Effector CD8-positive, alpha-beta T cell (primary cell): ENCODE data around the gene EPS8L1.
"Not testable (repeated sequence)": the region's sequence is repeated elsewhere in the genome, so short reads cannot be mapped to it uniquely, and the experiment has no call there.

Experiments
- DNase-seq: peaks from one replicate; lab custom pipeline; 2025; lab: John Stamatoyannopoulos, UW
- total RNA-seq, 4 experiments: gene quantifications; one replicate each; lab custom pipeline; 2026; lab: John Stamatoyannopoulos, UW

EPS8L1 gene
- 1.2 to 3.0 (median 1.6) reads per million in 4 experiments for total RNA-seq

DNA sequence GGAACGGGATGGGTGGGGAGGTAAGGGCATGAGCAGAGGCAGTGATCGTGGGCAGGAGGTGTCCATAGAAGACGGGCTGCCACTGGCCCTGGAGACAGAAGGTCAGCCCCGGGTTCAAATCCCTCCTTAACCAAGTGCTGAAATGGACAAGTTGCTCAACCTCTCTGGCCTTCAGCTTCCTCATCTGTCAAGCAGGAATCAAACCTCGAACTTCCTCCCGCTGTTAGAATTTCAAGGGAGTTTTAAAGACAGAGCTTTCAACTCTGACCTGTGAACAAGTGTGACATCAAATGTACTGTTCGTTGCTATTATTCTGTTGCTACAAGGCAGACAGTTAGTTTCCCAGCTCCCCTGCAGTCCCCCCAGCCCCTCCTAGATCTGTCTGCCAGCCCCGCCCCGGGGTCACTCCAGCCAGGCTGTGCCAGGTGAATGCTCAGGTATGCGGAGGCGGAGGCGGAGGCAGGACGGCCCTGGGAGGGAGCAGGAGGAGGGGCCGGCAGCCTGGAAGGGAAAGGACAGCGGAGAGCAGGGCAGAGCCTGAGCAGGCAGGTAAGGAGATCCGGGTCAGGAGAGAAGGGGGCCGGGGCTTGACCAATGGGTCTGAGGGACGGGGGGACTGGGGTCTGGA is at the start of gene EPS8L1:
Gene EPS8L1 (plus strand): TSS at position 499 of the 628 bp plus-strand sequence. CDS start 576 bp downstream, outside the sequence.
- DNase-seq, result no peak

DNA sequence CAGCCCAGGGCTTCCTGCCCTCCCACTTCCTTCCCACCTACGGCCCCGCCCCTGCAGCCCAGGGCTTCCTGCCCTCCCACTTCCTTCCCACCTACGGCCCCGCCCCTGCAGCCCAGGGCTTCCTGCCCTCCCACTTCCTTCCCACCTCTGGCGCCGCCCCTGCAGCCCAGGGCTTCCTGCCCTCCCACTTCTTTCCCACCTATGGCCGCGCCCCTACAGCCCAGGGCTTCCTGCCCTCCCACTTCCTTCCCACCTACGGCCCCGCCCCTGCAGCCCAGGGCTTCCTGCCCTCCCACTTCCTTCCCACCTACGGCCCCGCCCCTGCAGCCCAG is 48.6 kb upstream of the EPS8L1 start:
- DNase-seq, result not testable (repeated sequence)

DNA sequence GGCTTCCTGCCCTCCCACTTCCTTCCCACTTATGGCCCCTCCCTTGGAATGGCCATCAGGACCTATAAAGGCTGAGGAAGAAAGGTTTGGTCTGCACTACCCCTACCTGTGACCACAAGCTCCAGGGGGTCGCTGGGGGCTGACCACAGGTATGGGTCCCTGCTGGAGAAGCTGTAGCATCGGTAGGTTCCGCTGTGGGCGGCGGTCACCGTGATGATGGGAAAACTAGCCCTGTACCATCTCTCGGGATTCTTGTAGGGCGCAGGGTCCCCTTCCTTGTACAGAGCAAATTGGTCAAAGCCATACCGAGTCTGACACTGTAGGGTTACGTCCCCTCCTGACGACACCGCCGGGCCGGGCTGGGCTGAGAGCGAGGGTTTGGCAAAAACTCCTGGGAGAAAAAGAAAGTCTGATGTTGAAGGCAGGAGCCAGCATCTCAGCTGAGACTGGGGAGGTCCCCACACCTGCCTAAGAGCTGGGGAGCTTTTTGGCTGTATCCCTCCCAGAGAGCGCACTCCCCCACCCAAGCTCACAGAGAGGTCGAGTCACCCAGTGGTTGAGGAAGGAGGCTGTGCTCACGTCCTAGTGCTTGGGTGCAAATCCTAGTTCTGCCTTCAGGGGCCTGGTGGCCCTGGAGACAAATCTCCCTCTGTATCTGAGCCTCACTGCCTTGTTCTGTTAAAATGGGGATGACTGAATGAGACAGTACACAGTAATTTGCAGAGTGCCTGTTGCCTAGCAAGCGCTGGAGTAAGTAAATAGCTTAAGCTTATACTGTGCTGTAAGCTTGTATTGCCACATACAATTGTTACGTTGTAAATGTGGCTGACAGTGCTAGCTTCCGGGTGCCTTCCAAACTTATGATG is 48.0 kb upstream of the EPS8L1 start:
- DNase-seq, result no peak

DNA sequence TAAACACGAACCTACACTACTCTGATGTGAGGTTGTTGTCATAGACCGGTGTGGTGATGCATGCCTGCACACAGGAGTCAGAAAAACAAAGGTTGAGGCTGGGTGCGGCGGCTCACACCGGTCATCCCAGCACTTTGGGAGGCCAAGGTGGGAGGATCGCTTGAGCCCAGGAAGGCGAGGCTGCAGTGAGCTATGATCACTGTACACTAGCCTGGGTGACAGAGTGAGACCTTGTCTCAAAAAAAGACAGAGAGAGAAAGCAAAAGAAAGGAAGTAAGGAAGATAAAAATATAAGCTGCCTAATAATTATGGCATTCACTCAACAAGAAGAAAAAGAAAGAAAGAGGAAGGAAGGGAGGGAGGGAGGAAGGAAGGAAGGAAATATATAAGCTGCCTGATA is 46.9 kb upstream of the EPS8L1 start:
- DNase-seq, result no peak

GRCh38 chr19:55031178-55031577 is 44.5 kb upstream of the EPS8L1 start:
- DNase-seq, result no peak

DNA sequence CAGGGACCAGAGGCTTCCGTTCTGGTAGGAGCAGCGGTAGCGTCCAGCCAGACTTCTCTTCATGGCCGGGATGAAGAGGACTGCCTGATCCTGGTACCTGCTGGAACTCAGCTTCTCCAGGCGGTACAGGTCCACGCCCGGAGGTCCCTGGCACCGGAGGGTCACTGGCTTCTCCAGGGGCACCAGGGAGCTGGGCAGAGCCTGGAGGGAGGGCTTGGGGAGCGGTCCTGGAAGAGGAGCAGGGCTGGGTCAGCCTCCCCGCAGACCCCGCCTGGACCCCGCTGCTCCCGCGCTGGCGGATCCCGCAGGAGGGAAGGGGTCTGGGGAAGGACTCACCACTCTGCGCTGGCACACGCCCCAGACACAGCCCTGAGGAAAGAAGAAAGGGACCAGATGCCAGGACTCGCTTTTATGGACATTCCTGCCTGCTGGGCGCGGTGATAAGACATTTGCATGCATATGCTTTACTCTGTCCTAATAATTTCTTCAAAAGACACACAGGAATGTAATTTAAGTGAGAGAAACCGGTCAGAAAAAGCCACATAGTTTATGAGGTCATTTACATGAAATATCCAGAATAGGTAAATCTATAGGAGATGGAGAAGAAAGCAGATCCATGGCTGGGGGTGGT is 43.4 kb upstream of the EPS8L1 start:
- DNase-seq, result no peak

GRCh38 chr19:55032976-55033643 is 42.6 kb upstream of the EPS8L1 start:
- not testable (repeated sequence) for DNase-seq

DNA sequence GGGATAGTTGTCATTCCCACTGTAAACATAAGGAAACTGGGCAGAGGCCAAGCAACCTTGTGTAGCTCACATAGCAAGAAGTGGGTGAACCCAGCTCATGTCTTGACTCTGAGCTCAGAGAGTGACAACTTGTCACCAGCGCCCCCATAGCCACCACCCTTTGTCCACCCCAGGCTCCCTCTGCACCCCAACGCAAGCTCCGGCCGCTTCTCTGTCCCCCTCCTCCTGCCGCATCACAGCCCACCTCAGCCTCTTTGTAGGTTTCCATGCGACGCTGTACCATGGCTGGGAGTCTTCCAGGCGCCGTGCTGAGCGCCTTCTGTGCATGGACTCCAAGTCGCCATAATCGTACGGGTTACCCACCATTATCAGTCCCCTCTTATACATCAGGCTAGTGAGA is 40.9 kb upstream of the EPS8L1 start:
- no peak for DNase-seq

- DNase-seq, result no peak
These were observed 39.6 kb upstream of the EPS8L1 start for GRCh38 chr19:55036058-55036457.

- DNase-seq, result not testable (repeated sequence)
These were observed 38.1 kb upstream of the EPS8L1 start for GRCh38 chr19:55037603-55038002.

- not testable (repeated sequence) for DNase-seq
These were observed 35.0 kb upstream of the EPS8L1 start for GRCh38 chr19:55040654-55041053.

- DNase-seq, result no peak
These were observed 34.4 kb upstream of the EPS8L1 start for GRCh38 chr19:55041244-55041626.

DNA sequence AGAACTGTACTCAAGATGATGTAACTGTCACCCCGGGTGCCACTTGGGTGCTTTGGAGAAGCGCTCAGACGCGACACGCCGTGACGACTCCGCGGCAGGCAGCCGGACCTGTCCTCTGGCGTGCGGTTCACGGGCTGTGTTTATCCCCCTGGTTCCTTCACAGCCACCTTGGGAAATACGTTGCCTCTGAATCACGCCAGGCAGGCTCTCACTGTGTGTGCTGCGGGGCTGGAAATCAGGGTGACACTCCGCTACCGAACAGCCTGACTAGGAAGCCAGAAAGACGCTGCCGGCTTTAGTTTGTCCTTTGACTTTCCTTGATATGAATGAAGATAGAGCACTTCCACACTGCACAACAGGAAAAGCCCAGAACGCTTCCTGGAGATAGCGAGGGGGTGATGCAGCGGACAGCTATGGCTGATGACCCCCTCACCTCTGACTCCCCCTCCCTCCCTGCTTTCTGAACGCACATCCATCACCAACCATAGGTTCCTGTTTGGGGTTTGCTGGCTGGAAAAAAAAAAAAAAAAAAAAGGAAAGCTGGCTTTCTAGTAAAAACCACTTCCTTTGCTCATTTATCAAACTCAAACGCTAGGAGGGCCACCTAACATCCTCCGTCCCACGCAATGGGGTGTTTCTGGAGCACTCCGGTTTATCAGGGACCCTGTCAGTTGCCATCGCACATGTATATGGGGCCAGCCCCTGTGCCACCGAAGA is 33.9 kb upstream of the EPS8L1 start:
- DNase-seq, result no peak

DNA sequence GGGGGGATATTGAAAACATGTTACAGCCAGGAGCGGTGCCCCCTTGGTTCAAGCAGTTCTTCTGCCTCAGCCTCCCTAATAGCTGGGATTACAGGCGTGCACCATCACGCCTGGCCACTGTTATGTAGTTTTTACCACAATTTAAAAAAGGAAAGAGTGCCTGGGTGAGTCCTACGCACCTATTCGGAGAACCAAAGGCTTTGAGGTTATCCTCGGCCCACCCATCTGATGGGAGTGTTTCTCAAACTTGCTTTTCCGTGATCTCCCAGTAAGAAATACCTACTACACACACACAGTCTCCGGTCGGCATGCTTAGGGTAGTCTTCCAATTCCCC is 33.4 kb upstream of the EPS8L1 start:
- no peak for DNase-seq

DNA sequence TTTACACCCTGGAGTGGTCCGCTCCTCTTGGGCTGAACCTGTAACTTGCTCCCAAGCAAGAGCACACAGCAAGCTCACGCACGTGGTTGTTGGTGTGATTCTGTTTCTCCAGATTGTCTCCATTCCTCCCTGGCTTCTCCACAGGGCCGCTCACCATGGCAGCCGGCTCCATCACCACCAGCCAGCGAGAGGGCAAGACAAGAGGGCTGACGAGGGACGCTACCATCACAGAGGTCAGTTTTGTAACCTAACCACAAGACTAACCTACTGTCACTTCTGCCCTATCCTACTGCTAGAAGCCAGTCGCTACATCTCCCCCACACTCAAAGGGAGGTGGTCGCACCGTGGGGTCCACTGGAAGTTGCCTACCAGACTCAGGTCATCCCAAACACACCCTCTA is 33.0 kb upstream of the EPS8L1 start:
- no peak for DNase-seq

GRCh38 chr19:55044286-55044685 is 31.4 kb upstream of the EPS8L1 start:
- DNase-seq, result no peak

DNA sequence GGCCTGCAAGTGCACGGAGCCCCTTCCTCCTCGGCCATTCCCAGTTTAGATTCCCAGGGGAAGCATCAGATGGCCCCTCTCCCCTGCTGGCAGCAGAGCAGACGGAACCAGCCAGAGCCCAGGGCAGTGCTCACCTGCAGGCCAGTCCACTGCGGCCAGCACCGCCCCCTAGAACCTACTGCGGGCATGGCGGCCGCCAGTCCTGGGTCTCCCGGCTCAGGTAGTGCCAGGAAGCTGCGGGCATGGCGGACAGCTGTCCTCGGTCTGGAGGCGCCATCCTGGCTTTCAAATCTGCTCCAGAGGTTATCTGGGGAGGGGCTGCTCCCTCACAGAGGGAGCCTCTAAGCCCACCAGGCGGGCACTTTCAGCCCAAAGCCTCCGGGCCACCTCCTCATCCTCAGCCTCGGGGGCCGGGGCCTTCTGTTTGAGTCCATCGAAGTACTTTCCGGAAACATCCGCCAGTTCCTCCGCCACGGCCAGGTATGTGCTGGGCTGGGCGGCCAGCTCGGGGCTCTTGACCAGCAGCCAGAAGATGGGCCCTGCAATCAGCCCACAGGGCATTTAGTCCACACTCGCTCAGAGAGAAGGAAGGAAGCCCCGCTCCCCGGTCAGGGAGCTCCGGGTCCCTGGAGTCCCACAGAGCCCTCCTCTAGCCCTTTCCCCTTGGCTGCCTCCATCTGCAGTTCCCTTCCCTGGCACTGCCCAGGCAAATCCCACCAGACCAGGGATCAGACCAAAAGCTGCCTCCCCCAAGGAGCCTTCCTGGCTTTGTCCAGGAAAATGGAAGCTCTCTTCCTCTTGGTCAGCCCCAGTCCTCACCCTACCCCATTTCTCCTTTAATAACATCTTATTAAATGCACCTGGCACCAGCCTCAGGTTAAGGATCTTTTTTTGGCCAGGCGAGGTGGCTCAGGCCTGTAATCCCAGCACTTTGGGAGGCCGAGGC is 30.6 kb upstream of the EPS8L1 start:
- DNase-seq, result no peak

DNA sequence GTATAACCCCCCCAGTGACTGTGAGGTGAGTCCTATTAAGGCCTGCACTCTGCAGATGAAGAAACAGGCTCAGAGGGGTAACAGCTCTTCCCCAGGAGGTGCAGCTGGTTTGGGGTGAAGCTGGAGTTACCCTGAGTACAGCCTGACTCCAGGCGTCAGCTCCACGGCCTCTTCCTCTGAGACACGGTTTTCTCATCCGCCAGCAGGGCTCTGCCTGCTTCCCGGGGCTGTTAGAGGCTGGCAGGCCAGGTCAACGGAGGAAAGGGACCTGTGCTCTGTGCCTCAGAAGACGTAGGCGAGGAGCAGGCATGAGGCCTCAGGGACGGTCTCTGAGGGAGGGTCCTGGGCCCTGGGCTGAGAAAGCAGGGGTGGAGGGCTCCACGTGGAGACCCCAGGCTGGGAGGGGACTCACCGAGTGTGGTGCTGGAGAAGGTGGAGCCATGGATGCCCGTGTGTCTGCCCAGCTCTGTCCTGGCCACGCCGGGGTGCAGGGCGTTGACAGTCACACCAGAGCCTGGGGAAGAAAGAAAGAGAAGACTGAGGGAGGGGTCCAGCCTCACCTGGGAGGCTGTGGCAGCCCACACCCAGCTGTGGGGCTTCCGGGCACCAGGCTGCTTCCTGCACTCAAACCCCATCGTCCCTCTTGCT is 28.6 kb upstream of the EPS8L1 start:
- DNase-seq, result no peak

GRCh38 chr19:55047951-55048350 is 27.7 kb upstream of the EPS8L1 start:
- DNase-seq, result no peak

DNA sequence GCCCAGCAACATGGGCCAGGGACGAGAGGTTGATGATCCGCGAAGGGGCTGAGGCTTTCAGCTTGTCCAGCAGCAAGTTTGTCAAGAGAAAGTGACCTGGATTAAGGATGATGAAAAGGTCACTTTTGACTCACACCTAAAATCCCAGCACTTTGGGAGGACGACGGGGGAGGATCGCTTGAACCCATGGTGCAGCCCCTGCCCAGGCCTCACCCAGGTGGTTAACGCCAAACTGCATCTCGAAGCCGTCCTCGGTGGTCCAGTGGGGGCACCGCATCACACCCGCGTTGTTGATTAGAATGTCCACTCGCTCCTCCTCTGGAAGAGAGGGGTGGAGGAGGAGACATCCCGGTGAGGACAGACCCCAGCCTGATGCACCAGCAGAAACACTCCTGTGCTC is 27.2 kb upstream of the EPS8L1 start:
- DNase-seq, result no peak
